ENCODE results near the gene C1QTNF2. TPM values are rescaled to one million over a fixed set of nuclear protein-coding genes. Genes with fewer than 3 reads are reported as not detected.

C1QTNF2 gene
- total and polyA plus RNA-seq, 2 of the 13 experiments (the other 11 are each of a cell fraction or from before 2014, with no cell fraction given), result not detected

DNA sequence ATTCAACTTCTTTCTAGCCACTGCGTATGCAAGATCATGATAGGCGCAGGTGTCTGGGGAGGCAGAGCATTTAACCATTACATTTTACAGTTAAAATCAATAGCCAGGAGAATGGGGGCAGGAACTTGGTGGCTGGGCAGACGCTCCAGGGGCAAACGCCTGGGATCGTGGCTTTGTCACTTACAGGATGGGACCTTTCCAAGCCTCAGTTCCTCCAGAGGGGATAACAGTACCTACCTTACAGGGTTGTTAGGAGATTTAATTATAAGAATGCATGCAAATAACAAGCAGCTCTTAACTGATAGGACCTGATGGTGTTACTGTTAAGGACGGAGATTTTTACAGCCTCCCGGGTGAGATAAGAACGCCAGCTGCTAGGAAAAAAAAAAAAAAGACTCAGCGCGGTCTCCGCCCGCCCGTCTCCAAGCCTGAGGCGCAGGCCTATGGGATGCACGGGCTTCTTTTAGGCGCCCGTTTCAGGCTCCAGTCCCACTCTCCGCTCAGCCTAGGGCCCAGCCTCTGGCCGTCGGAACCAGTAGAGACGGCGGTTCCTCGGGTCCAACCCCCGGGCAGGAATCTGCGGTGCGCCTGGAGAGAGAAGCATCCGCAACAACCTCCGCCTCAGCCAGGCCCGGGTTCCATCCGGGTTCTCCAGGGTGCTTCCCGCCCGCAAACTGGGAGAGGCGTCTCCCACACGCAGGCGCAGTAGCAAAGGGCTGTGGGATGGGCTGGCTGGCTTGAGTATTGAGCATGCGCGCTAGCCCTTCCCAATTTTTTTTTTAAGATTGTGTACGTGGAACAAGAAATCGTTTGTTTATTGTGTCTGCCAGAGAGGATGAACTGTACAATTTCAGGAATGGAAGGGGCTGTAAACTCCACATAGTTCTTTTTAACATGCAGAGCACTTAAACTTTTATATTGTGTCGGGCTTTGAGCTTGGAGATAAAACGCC, 29.3 kb upstream of the C1QTNF2 start, which contains the start of gene FAM200C (continued):
- TF ChIP-seq KDM5A (IDR thresholded peaks at IDR 0.05; ENCODE audit: borderline replicate concordance, low read length), result peak; percentile 78; the same call in 1 of the 2 replicates
- TF ChIP-seq HOXA5 (CRISPR knock-in tag; IDR thresholded peaks at IDR 0.05), result 0 out of 2 replicates have a peak, but pooled peaks have one; percentile 12
- TF ChIP-seq IRF2 (CRISPR knock-in tag; IDR thresholded peaks at IDR 0.05), result peak; percentile 33; the same call in 1 of the 2 replicates
- no peak for TF ChIP-seq NR2F1 (CRISPR knock-in tag; IDR thresholded peaks at IDR 0.05)
- peak; percentile 73; the same call in 1 of the 2 replicates for TF ChIP-seq FOXC1 (CRISPR knock-in tag; IDR thresholded peaks at IDR 0.05; ENCODE audit: borderline replicate concordance)
- no peak for TF ChIP-seq SMAD9 (CRISPR knock-in tag; IDR thresholded peaks at IDR 0.05)
- peak; percentile 68 for TF ChIP-seq ATF7-NPFF (CRISPR knock-in tag; IDR thresholded peaks at IDR 0.05; ENCODE audit: low read depth)
- no peak for TF ChIP-seq CHD2 (IDR thresholded peaks at IDR 0.05; ENCODE audit: low read depth, low read length)
- no peak for TF ChIP-seq HMGA1 (CRISPR knock-in tag; conservative IDR thresholded peaks at IDR 0.05)
- no peak for TF ChIP-seq ESRRA (CRISPR knock-in tag; IDR thresholded peaks at IDR 0.05; ENCODE audit: low read depth)
- TF ChIP-seq, protein P1, sequence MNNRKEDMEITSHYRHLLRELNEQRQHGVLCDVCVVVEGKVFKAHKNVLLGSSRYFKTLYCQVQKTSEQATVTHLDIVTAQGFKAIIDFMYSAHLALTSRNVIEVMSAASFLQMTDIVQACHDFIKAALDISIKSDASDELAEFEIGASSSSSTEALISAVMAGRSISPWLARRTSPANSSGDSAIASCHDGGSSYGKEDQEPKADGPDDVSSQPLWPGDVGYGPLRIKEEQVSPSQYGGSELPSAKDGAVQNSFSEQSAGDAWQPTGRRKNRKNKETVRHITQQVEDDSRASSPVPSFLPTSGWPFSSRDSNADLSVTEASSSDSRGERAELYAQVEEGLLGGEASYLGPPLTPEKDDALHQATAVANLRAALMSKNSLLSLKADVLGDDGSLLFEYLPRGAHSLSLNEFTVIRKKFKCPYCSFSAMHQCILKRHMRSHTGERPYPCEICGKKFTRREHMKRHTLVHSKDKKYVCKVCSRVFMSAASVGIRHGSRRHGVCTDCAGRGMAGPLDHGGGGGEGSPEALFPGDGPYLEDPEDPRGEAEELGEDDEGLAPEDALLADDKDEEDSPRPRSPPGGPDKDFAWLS (CRISPR knock-in tag; IDR thresholded peaks at IDR 0.05; ENCODE audit: borderline replicate concordance), result no peak
- peak; percentile 85; the same call in 1 of the 2 replicates for TF ChIP-seq KDM5B (CRISPR knock-in tag; IDR thresholded peaks at IDR 0.05; ENCODE audit: borderline replicate concordance)
- no peak for TF ChIP-seq NFKBIZ (CRISPR knock-in tag; IDR thresholded peaks at IDR 0.05)
- no peak for TF ChIP-seq ZNF839 (CRISPR knock-in tag; IDR thresholded peaks at IDR 0.05; ENCODE audit: borderline replicate concordance)
- TF ChIP-seq ZNF317 (CRISPR knock-in tag; IDR thresholded peaks at IDR 0.05), result peak; percentile 84
- TF ChIP-seq DNMT1 (CRISPR knock-in tag; IDR thresholded peaks at IDR 0.05), result no peak
- TF ChIP-seq MEIS1 (CRISPR knock-in tag; IDR thresholded peaks at IDR 0.05; ENCODE audit: borderline replicate concordance), result 0 out of 2 replicates have a peak, but pooled peaks have one; percentile 36
- TF ChIP-seq TGIF2 (CRISPR knock-in tag; IDR thresholded peaks at IDR 0.05), result no peak
- no peak for TF ChIP-seq ZNF382 (CRISPR knock-in tag; IDR thresholded peaks at IDR 0.05; ENCODE audit: borderline replicate concordance)
- no peak for TF ChIP-seq NFE2 (CRISPR knock-in tag; IDR thresholded peaks at IDR 0.05)
- TF ChIP-seq, protein P2, sequence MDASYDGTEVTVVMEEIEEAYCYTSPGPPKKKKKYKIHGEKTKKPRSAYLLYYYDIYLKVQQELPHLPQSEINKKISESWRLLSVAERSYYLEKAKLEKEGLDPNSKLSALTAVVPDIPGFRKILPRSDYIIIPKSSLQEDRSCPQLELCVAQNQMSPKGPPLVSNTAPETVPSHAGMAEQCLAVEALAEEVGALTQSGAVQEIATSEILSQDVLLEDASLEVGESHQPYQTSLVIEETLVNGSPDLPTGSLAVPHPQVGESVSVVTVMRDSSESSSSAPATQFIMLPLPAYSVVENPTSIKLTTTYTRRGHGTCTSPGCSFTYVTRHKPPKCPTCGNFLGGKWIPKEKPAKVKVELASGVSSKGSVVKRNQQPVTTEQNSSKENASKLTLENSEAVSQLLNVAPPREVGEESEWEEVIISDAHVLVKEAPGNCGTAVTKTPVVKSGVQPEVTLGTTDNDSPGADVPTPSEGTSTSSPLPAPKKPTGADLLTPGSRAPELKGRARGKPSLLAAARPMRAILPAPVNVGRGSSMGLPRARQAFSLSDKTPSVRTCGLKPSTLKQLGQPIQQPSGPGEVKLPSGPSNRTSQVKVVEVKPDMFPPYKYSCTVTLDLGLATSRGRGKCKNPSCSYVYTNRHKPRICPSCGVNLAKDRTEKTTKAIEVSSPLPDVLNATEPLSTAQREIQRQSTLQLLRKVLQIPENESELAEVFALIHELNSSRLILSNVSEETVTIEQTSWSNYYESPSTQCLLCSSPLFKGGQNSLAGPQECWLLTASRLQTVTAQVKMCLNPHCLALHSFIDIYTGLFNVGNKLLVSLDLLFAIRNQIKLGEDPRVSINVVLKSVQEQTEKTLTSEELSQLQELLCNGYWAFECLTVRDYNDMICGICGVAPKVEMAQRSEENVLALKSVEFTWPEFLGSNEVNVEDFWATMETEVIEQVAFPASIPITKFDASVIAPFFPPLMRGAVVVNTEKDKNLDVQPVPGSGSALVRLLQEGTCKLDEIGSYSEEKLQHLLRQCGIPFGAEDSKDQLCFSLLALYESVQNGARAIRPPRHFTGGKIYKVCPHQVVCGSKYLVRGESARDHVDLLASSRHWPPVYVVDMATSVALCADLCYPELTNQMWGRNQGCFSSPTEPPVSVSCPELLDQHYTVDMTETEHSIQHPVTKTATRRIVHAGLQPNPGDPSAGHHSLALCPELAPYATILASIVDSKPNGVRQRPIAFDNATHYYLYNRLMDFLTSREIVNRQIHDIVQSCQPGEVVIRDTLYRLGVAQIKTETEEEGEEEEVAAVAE (CRISPR knock-in tag; IDR thresholded peaks at IDR 0.05; ENCODE audit: borderline replicate concordance), result no peak
- no peak for TF ChIP-seq ZNF292 (CRISPR knock-in tag; IDR thresholded peaks at IDR 0.05; ENCODE audit: borderline replicate concordance, low read depth)
- TF ChIP-seq PHF20 (CRISPR knock-in tag; IDR thresholded peaks at IDR 0.05), result peak; percentile 81
- no peak for TF ChIP-seq SMYD3 (CRISPR knock-in tag; IDR thresholded peaks at IDR 0.05)
